ENCODE data around the gene PSMB5. TPM values are rescaled to one million over a fixed set of nuclear protein-coding genes. Genes with fewer than 3 reads are reported as not detected.

The PSMB5 gene
- total and polyA plus RNA-seq, 4 donors: 74.0 to 152 (median 95.4) TPM

DNA sequence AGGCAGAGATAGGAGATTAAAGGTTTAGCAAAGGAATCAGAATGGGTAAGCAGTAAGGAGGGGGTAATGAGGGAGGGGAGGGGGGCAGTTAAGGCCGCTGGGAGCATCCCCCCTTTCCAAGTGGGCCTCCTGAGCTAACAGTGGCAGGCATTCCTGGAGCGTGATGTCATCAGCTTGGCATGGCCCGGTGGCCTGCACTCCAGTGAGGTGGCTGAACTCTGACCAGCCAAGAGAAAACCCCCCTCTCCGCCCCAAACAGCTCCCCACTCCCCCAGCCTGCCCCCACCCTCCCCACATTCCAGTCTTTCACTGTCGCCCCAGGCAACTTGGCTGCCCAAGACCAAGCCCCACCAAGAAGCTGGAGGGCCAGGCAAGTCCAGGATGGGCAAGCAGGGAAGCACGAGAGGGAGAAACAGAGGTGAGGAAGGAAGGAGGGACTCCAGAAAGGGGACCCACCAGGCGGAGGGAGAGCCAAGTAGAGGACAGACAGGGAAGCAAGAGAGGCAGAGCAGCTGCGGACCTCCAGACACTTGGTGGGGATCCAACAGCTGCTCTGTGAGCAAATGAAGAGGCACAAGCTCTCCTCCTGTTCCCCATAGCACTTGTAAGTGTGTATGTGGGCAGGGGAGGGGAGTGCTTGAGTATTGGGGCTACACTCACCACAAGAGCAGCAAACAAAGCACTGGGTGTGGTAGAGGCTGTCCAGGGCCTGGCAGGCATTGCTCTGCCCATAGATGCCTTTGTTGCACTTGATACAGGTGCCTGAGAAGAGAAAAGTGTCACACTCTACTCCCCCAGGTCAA is 56.8 kb downstream of the PSMB5 start:
- no peak overlapping the region for H3K4me3 ChIP-seq (ENCODE audit: low read depth in 1 of 3, low read length in 3 of 3)
- 31% methylated on average over 8 of the region's 8 CpGs for WGBS

DNA sequence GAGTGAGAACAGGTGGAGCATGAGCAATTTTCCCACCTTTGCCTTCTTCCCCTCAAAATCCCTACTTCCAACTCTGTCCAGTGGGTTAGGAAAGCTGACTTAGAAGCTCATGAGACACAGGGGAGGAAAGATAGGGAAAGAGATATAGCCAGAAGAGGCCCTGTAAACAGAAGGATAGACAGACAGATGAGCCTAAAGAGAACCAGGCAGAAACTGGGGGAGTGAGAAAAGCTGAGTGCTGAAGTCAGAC is 57.3 kb downstream of the PSMB5 start:
- peaks cover 16 to 83% (median 66%) of the 10 kb centered on the region in 4 donors for H3K4me1 ChIP-seq (ENCODE audit: control insufficient read depth in 4 of 4, insufficient read depth in 4 of 4, low read length in 3 of 4)
- no peaks in the 10 kb centered on the region for H3K9me3 ChIP-seq (ENCODE audit: control insufficient read depth in 4 of 4, low read length in 3 of 4)
- H3K9ac ChIP-seq (ENCODE audit: low read depth in 1 of 2, low read length in 2 of 2): peak overlapping the region in 1 of 2 donors; percentile 59
- TF ChIP-seq, protein P1, sequence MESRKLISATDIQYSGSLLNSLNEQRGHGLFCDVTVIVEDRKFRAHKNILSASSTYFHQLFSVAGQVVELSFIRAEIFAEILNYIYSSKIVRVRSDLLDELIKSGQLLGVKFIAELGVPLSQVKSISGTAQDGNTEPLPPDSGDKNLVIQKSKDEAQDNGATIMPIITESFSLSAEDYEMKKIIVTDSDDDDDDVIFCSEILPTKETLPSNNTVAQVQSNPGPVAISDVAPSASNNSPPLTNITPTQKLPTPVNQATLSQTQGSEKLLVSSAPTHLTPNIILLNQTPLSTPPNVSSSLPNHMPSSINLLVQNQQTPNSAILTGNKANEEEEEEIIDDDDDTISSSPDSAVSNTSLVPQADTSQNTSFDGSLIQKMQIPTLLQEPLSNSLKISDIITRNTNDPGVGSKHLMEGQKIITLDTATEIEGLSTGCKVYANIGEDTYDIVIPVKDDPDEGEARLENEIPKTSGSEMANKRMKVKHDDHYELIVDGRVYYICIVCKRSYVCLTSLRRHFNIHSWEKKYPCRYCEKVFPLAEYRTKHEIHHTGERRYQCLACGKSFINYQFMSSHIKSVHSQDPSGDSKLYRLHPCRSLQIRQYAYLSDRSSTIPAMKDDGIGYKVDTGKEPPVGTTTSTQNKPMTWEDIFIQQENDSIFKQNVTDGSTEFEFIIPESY (IDR thresholded peaks at IDR 0.05): no peak
- TF ChIP-seq HNF4A (conservative IDR thresholded peaks at IDR 0.05) (no peak), FOXA1 (IDR thresholded peaks at IDR 0.05) (no peak), SP1 (IDR thresholded peaks at IDR 0.05) (no peak), GABPA (IDR thresholded peaks at IDR 0.05 in 1 of 2, conservative IDR thresholded peaks at IDR 0.05 in 1 of 2) (no peak), TAF1 (conservative IDR thresholded peaks at IDR 0.05) (no peak), RAD21 (IDR thresholded peaks at IDR 0.05) (no peak), YY1 (IDR thresholded peaks at IDR 0.05) (no peak), EGR1 (IDR thresholded peaks at IDR 0.05; ENCODE audit: low read depth in 2 of 2) (no peak), FOXA2 (IDR thresholded peaks at IDR 0.05) (no peak), NR2F2 (IDR thresholded peaks at IDR 0.05) (no peak), JUND (IDR thresholded peaks at IDR 0.05) (no peak), RXRA (IDR thresholded peaks at IDR 0.05) (no peak)
- TF ChIP-seq, protein P2, sequence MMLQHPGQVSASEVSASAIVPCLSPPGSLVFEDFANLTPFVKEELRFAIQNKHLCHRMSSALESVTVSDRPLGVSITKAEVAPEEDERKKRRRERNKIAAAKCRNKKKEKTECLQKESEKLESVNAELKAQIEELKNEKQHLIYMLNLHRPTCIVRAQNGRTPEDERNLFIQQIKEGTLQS (IDR thresholded peaks at IDR 0.05): no peak
- TF ChIP-seq, protein P3, sequence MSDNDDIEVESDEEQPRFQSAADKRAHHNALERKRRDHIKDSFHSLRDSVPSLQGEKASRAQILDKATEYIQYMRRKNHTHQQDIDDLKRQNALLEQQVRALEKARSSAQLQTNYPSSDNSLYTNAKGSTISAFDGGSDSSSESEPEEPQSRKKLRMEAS (IDR thresholded peaks at IDR 0.05): no peak
- TF ChIP-seq, protein P4, sequence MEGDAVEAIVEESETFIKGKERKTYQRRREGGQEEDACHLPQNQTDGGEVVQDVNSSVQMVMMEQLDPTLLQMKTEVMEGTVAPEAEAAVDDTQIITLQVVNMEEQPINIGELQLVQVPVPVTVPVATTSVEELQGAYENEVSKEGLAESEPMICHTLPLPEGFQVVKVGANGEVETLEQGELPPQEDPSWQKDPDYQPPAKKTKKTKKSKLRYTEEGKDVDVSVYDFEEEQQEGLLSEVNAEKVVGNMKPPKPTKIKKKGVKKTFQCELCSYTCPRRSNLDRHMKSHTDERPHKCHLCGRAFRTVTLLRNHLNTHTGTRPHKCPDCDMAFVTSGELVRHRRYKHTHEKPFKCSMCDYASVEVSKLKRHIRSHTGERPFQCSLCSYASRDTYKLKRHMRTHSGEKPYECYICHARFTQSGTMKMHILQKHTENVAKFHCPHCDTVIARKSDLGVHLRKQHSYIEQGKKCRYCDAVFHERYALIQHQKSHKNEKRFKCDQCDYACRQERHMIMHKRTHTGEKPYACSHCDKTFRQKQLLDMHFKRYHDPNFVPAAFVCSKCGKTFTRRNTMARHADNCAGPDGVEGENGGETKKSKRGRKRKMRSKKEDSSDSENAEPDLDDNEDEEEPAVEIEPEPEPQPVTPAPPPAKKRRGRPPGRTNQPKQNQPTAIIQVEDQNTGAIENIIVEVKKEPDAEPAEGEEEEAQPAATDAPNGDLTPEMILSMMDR (IDR thresholded peaks at IDR 0.05; ENCODE audit: low read depth, low read length, missing input control): no peak
- TF ChIP-seq, protein P5, sequence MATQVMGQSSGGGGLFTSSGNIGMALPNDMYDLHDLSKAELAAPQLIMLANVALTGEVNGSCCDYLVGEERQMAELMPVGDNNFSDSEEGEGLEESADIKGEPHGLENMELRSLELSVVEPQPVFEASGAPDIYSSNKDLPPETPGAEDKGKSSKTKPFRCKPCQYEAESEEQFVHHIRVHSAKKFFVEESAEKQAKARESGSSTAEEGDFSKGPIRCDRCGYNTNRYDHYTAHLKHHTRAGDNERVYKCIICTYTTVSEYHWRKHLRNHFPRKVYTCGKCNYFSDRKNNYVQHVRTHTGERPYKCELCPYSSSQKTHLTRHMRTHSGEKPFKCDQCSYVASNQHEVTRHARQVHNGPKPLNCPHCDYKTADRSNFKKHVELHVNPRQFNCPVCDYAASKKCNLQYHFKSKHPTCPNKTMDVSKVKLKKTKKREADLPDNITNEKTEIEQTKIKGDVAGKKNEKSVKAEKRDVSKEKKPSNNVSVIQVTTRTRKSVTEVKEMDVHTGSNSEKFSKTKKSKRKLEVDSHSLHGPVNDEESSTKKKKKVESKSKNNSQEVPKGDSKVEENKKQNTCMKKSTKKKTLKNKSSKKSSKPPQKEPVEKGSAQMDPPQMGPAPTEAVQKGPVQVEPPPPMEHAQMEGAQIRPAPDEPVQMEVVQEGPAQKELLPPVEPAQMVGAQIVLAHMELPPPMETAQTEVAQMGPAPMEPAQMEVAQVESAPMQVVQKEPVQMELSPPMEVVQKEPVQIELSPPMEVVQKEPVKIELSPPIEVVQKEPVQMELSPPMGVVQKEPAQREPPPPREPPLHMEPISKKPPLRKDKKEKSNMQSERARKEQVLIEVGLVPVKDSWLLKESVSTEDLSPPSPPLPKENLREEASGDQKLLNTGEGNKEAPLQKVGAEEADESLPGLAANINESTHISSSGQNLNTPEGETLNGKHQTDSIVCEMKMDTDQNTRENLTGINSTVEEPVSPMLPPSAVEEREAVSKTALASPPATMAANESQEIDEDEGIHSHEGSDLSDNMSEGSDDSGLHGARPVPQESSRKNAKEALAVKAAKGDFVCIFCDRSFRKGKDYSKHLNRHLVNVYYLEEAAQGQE (IDR thresholded peaks at IDR 0.05): no peak
- peaks cover 0 to 5% (median under 1%) of the 10 kb centered on the region in 4 donors for H3K36me3 ChIP-seq (ENCODE audit: control insufficient read depth in 4 of 4, insufficient read depth in 3 of 4, low read depth in 1 of 4, low read length in 3 of 4)
- H3K27me3 ChIP-seq (ENCODE audit: control insufficient read depth in 4 of 4, insufficient read depth in 4 of 4, low read length in 3 of 4): no peaks in the 10 kb centered on the region
- H3K4me3 ChIP-seq (ENCODE audit: low read depth in 1 of 3, low read length in 3 of 3): no peak overlapping the region
- H3K27ac ChIP-seq (ENCODE audit: low read depth in 1 of 2, low read length in 2 of 2): peak overlapping the region; percentile 84 to 85
- no peak for DNase-seq (ENCODE audit: low spot score)

More for the DNA sequence above, 56.8 kb downstream of the PSMB5 start:
- Histone ChIP-seq H3K4me1 (ENCODE audit: control insufficient read depth in 4 of 4, insufficient read depth in 4 of 4, low read length in 3 of 4) (peaks cover 16 to 87% (median 68%) of the 10 kb centered on the region in 4 donors), H3K27me3 (ENCODE audit: control insufficient read depth in 4 of 4, insufficient read depth in 4 of 4, low read length in 3 of 4) (no peaks in the 10 kb centered on the region), H3K27ac (ENCODE audit: low read depth in 1 of 2, low read length in 2 of 2) (peak overlapping the region; percentile 85 to 87), H3K9me3 (ENCODE audit: control insufficient read depth in 4 of 4, low read length in 3 of 4) (no peaks in the 10 kb centered on the region), H3K9ac (ENCODE audit: low read depth in 1 of 2, low read length in 2 of 2) (peak overlapping the region in 1 of 2 donors; percentile 59), H3K36me3 (ENCODE audit: control insufficient read depth in 4 of 4, insufficient read depth in 3 of 4, low read depth in 1 of 4, low read length in 3 of 4) (peaks cover 0 to 5% (median 0%) of the 10 kb centered on the region in 4 donors)
- TF ChIP-seq HNF4G (IDR thresholded peaks at IDR 0.05) (no peak), HNF4A (conservative IDR thresholded peaks at IDR 0.05) (peak; percentile 56 to 82), TAF1 (conservative IDR thresholded peaks at IDR 0.05) (no peak), RXRA (IDR thresholded peaks at IDR 0.05) (peak; percentile 59 to 61), JUND (IDR thresholded peaks at IDR 0.05) (peak; percentile 91 to 94), SP1 (IDR thresholded peaks at IDR 0.05) (peak; percentile 63)
- TF ChIP-seq, protein P2 (IDR thresholded peaks at IDR 0.05): peak; percentile 54
- TF ChIP-seq, protein P1 (IDR thresholded peaks at IDR 0.05): no peak
- DNase-seq (ENCODE audit: low spot score): peak; percentile 61
